Tibial nerve (tissue), 4 donors: Measurements from ENCODE around the gene RAB10.

Source experiments
- CTCF ChIP-seq, 5 experiments: fragments of 200-600 bp in 3 of 5; fragments of 450-650 bp in 2 of 5; sonication (generic) in 3 of 5; IDR thresholded peaks; one replicate each; pipeline ENCODE4 v1.5.1; 2016 to 2019; ENCODE audit warnings: antibody characterized with exemption in 5 of 5, mild to moderate bottlenecking in 3 of 5, moderate library complexity in 2 of 5
- EP300 ChIP-seq, 2 donors: sonication (generic); formaldehyde crosslinking; IDR thresholded peaks; one replicate each; pipeline ENCODE4 v1.6.1; 2017; ENCODE audit warnings: antibody characterized with exemption in 2 of 2, mild to moderate bottlenecking in 1 of 2
- POLR2A ChIP-seq, 2 donors: fragments of 450-650 bp; IDR thresholded peaks; one replicate each; pipeline ENCODE4 v1.6.1; 2017; ENCODE audit warnings: antibody characterized with exemption in 2 of 2, mild to moderate bottlenecking in 2 of 2, moderate library complexity in 2 of 2

GRCh38 chr2:26052740-26053139 lies 18.9 kb downstream of the RAB10 start:
- TF ChIP-seq POLR2A (IDR thresholded peaks at IDR 0.05) (no peak), CTCF (IDR thresholded peaks at IDR 0.05) (no peak), EP300 (IDR thresholded peaks at IDR 0.05) (no peak)
